ENCODE results near the gene GEMIN7. TPM values are rescaled to one million over a fixed set of nuclear protein-coding genes. Genes with fewer than 3 reads are reported as not detected.

GEMIN7 gene
- total and polyA plus RNA-seq, 2 experiments from 2014 or later: 48.8 to 69.0 TPM

- peak overlapping the region; percentile 99 for H3K4me3 ChIP-seq
- no peak for TF ChIP-seq CTCF (IDR thresholded peaks at IDR 0.05; ENCODE audit: poor library complexity)
- H3K27me3 ChIP-seq: no peaks in the 10 kb centered on the region
- peak overlapping the region; percentile 92 for H3K27ac ChIP-seq
- H3K4me2 ChIP-seq: peak overlapping the region; percentile 99
- H3K36me3 ChIP-seq (replicated peaks; ENCODE audit: insufficient read depth, low read depth): no peaks in the 10 kb centered on the region
- peak overlapping the region; percentile 100 for H2AFZ ChIP-seq
- no peaks in the 10 kb centered on the region for H3K9me3 ChIP-seq (ENCODE audit: low read depth)
- H4K20me1 ChIP-seq (ENCODE audit: insufficient read depth, poor library complexity, severe bottlenecking): no peaks in the 10 kb centered on the region
- no peaks in the 10 kb centered on the region for H3K4me1 ChIP-seq (ENCODE audit: insufficient read depth)
- no peaks in the 10 kb centered on the region for H3K9me2 ChIP-seq (replicated peaks; ENCODE audit: insufficient read depth)
- no peak for DNase-seq (ENCODE audit: low spot score)
- 56% methylated on average over 10 of the region's 10 CpGs for WGBS (ENCODE audit: low lambda C conversion rate, missing lambda C conversion rate)
- H3K79me2 ChIP-seq: peaks cover 45% of the 10 kb centered on the region
Observed at GRCh38 chr19:45078390-45079062, 534 bp upstream of the GEMIN7 start.

DNA sequence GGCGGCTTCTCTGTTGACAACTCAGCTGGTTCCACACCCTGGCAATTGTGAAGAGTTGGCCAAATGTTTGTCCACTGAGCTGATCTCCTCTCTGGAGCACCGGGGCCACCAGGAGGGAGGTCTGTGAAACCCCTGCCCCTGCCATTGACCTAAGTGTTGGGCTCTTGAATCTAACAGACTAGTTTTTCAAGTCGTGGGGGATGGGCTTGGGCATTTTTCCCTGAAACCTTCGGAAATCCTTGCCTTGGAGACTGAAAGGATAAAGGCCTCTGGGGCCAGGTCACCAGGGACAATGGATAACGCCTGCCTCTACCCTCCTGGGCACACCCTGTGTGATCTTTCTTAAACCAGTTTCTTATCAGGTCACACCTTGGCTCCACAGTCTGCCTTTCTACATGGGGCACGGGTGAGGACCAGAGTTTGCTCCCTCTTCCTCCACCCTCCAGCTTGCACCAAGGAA, 881 bp downstream of the GEMIN7 start:
- H3K27ac ChIP-seq: peak overlapping the region; percentile 92
- peaks cover 51% of the 10 kb centered on the region for H3K79me2 ChIP-seq
- no peaks in the 10 kb centered on the region for H3K9me2 ChIP-seq (replicated peaks; ENCODE audit: insufficient read depth)
- peak overlapping the region; percentile 99 for H3K4me3 ChIP-seq
- H3K4me1 ChIP-seq (ENCODE audit: insufficient read depth): no peaks in the 10 kb centered on the region
- H2AFZ ChIP-seq: peak overlapping the region; percentile 100
- H3K4me2 ChIP-seq: peak overlapping the region; percentile 99
- no peaks in the 10 kb centered on the region for H4K20me1 ChIP-seq (ENCODE audit: insufficient read depth, poor library complexity, severe bottlenecking)
- no peaks in the 10 kb centered on the region for H3K27me3 ChIP-seq
- no peaks in the 10 kb centered on the region for H3K36me3 ChIP-seq (replicated peaks; ENCODE audit: insufficient read depth, low read depth)
- no peak for TF ChIP-seq EZH2phosphoT487 (IDR thresholded peaks at IDR 0.05; ENCODE audit: low read depth, severe bottlenecking, unreplicated experiment)
- no peak for TF ChIP-seq CTCF (IDR thresholded peaks at IDR 0.05; ENCODE audit: poor library complexity)
- no peak for TF ChIP-seq EZH2 (IDR thresholded peaks at IDR 0.05; ENCODE audit: borderline replicate concordance)
- H3K9me3 ChIP-seq (ENCODE audit: low read depth): no peaks in the 10 kb centered on the region
- WGBS (ENCODE audit: low lambda C conversion rate, missing lambda C conversion rate): 2% methylated on average over 6 of the region's 6 CpGs
- no peak for DNase-seq (ENCODE audit: low spot score)

GRCh38 chr19:45082170-45082569, 3.1 kb downstream of the GEMIN7 start:
- peaks cover 63% of the 10 kb centered on the region for H3K79me2 ChIP-seq
- 93% methylated on average over 5 of the region's 5 CpGs for WGBS (ENCODE audit: low lambda C conversion rate, missing lambda C conversion rate)

More at GRCh38 chr19:45082170-45082569, 3.1 kb downstream of the GEMIN7 start:
- Histone ChIP-seq H3K27me3 (no peaks in the 10 kb centered on the region), H3K4me3 (no peak overlapping the region), H3K9me3 (ENCODE audit: low read depth) (no peaks in the 10 kb centered on the region), H3K4me2 (no peak overlapping the region), H2AFZ (no peak overlapping the region), H4K20me1 (ENCODE audit: insufficient read depth, poor library complexity, severe bottlenecking) (no peaks in the 10 kb centered on the region), H3K9me2 (replicated peaks; ENCODE audit: insufficient read depth) (no peaks in the 10 kb centered on the region), H3K27ac (no peak overlapping the region), H3K36me3 (replicated peaks; ENCODE audit: insufficient read depth, low read depth) (no peaks in the 10 kb centered on the region), H3K4me1 (ENCODE audit: insufficient read depth) (no peaks in the 10 kb centered on the region)
- no peak for DNase-seq (ENCODE audit: low spot score)
- TF ChIP-seq CTCF (IDR thresholded peaks at IDR 0.05; ENCODE audit: poor library complexity) (no peak), EZH2phosphoT487 (IDR thresholded peaks at IDR 0.05; ENCODE audit: low read depth, severe bottlenecking, unreplicated experiment) (no peak), EZH2 (IDR thresholded peaks at IDR 0.05; ENCODE audit: borderline replicate concordance) (no peak)
